Measurements from ENCODE around the gene PROX1. TPM values are rescaled to one million over a fixed set of nuclear protein-coding genes. Genes with fewer than 3 reads are reported as not detected.

PROX1 gene
- total and polyA plus RNA-seq, 2 of the 8 experiments (the other 6 are each of a cell fraction or from before 2014, with no cell fraction given) = 0.30 to 2.0 TPM

DNA sequence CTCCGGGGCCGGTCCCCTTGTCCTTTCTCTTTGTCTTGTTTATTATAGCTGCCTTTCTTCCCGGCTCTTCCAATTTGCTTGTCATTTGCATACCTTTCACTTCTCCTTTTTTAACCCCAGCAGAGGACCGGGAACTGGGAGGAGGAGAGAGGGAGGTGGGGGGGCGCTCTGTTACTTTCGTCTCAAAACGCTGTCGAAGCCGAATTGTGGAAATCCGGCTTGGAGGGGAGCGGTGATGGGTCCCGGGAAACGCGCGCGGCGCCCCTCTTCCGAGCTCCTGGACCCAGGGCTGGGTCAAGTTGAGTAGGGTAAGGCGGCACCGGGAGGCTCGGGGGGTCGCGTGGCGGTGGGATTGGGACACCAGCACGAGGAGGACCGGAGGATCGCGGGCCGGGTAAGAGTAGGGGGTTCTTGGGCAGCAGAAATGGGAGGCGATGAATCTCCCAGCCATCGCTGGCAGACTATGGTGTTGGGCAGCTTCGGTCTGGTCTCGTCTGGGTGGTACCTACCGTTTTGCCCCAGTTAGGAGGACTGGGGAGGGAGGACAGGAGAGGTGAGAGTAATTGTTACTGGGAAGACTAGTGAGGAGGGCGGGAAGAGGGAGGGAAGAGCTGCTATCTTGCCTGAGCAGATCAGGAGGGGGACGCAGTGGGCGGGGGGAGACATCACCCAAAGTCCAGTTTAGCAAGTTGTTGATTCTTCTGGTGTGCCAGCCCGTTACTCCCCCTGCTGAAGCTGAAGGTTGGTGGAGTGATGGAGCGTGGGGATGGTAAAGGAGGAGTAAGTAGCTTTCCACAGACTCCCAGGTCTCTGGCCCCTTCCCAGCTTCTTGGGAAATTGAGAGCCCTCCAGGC lies 1.5 kb downstream of the PROX1 start (continued):
- no peak for TF ChIP-seq TCF12 (IDR thresholded peaks at IDR 0.05; ENCODE audit: low read depth, low read length)
- TF ChIP-seq RNF2 (IDR thresholded peaks at IDR 0.05; ENCODE audit: borderline replicate concordance, low read depth, low read length, missing control alignments, poor library complexity, severe bottlenecking) = no peak
- TF ChIP-seq RXRA (IDR thresholded peaks at IDR 0.05; ENCODE audit: insufficient read depth, low read depth, low read length) = no peak
- TF ChIP-seq TEAD4 (IDR thresholded peaks at IDR 0.05; ENCODE audit: low read depth, low read length) = no peak
- no peak for TF ChIP-seq NANOG (IDR thresholded peaks at IDR 0.05; ENCODE audit: insufficient read depth, low read depth, low read length, poor library complexity, severe bottlenecking)
- TF ChIP-seq, protein P1, sequence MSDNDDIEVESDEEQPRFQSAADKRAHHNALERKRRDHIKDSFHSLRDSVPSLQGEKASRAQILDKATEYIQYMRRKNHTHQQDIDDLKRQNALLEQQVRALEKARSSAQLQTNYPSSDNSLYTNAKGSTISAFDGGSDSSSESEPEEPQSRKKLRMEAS (IDR thresholded peaks at IDR 0.05) = peak; percentile 66; the same call in 1 of the 2 replicates
- no peak for TF ChIP-seq NRF1 (IDR thresholded peaks at IDR 0.05; ENCODE audit: low read depth, low read length)
- TF ChIP-seq KDM4A (IDR thresholded peaks at IDR 0.05; ENCODE audit: low read depth, low read length, severe bottlenecking) = peak; percentile 62
- TF ChIP-seq CBX5 (IDR thresholded peaks at IDR 0.05; ENCODE audit: low read depth, low read length) = no peak
- TF ChIP-seq, protein P2, sequence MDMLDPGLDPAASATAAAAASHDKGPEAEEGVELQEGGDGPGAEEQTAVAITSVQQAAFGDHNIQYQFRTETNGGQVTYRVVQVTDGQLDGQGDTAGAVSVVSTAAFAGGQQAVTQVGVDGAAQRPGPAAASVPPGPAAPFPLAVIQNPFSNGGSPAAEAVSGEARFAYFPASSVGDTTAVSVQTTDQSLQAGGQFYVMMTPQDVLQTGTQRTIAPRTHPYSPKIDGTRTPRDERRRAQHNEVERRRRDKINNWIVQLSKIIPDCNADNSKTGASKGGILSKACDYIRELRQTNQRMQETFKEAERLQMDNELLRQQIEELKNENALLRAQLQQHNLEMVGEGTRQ (IDR thresholded peaks at IDR 0.05; ENCODE audit: low read length) = no peak
- TF ChIP-seq KDM5A (IDR thresholded peaks at IDR 0.05; ENCODE audit: low read length) = no peak
- TF ChIP-seq SP4 (IDR thresholded peaks at IDR 0.05; ENCODE audit: low read length) = no peak
- TF ChIP-seq SP2 (IDR thresholded peaks at IDR 0.05; ENCODE audit: low read length) = no peak
- TF ChIP-seq EZH2 (IDR thresholded peaks at IDR 0.05; ENCODE audit: low read depth, low read length, severe bottlenecking) = peak; percentile 69
- TF ChIP-seq, protein P3, sequence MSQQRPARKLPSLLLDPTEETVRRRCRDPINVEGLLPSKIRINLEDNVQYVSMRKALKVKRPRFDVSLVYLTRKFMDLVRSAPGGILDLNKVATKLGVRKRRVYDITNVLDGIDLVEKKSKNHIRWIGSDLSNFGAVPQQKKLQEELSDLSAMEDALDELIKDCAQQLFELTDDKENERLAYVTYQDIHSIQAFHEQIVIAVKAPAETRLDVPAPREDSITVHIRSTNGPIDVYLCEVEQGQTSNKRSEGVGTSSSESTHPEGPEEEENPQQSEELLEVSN (IDR thresholded peaks at IDR 0.05) = peak; percentile 76
- TF ChIP-seq SIRT6 (IDR thresholded peaks at IDR 0.05; ENCODE audit: low read length) = no peak
- no peak for TF ChIP-seq SP1 (IDR thresholded peaks at IDR 0.05; ENCODE audit: low read depth, low read length)
- no peak for TF ChIP-seq CREB1 (IDR thresholded peaks at IDR 0.05)
- TF ChIP-seq HDAC2 (IDR thresholded peaks at IDR 0.05; ENCODE audit: borderline replicate concordance in 1 of 2, low read depth in 2 of 2, low read length in 2 of 2) = 0 out of 4 replicates have a peak, but pooled peaks have one; percentile 5 to 41
- TF ChIP-seq FOSL1 (IDR thresholded peaks at IDR 0.05; ENCODE audit: insufficient read depth, low read depth, low read length) = no peak
- no peak for TF ChIP-seq EP300 (IDR thresholded peaks at IDR 0.05; ENCODE audit: borderline replicate concordance in 1 of 2, low read depth in 2 of 2, low read length in 2 of 2)
- no peak for TF ChIP-seq CEBPB (IDR thresholded peaks at IDR 0.05; ENCODE audit: low read depth, low read length)
